ENCODE results near the gene SLC35F3. TPM values are rescaled to one million over a fixed set of nuclear protein-coding genes. Genes with fewer than 3 reads are reported as not detected.

The SLC35F3 gene
- total RNA-seq, 1 donor: not detected

DNA sequence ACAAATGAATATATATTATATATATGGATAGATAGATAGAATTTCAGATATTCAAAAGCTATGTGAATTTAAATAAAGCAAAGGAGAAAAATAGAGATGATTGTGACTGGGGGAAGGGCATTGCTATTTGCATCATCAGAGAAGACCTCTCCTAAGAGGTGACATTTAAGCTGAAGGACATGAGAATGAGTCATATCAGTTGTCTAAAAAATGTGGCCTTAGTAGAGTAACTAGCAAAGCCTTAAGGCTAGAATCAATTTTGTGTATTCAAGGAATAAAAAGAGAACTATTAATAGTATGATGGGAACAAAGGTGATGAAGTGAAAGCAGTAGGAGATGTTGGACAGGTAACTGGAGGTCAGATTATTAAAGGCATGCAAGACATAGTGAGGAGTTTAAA lies 34.8 kb upstream of the SLC35F3 start:
- H4K20me1 ChIP-seq (ENCODE audit: insufficient read depth, low read length): no peaks in the 10 kb centered on the region
- no peaks in the 10 kb centered on the region for H3K9me3 ChIP-seq (ENCODE audit: low read depth, low read length)
- no peak for TF ChIP-seq CTCF (IDR thresholded peaks at IDR 0.05; ENCODE audit: extremely low read depth, low read depth, low read length)
- H2AFZ ChIP-seq (ENCODE audit: low read length): no peak overlapping the region
- no peaks in the 10 kb centered on the region for H3K36me3 ChIP-seq (ENCODE audit: insufficient read depth, low read length)
- no peak overlapping the region for H3K4me3 ChIP-seq (ENCODE audit: insufficient read depth, low read length)
- H3K27me3 ChIP-seq (ENCODE audit: insufficient read depth, low read length): no peaks in the 10 kb centered on the region
- no peak overlapping the region for H3K27ac ChIP-seq (ENCODE audit: low read depth, low read length)
- H3K4me1 ChIP-seq (ENCODE audit: insufficient read depth, low read length): no peaks in the 10 kb centered on the region
- no peak overlapping the region for H3K4me2 ChIP-seq (ENCODE audit: insufficient read depth, low read length)
- H3K79me2 ChIP-seq (ENCODE audit: insufficient read depth, low read length): no peaks in the 10 kb centered on the region
- DNase-seq (ENCODE audit: insufficient read length, low spot score, missing footprints): no peak

DNA sequence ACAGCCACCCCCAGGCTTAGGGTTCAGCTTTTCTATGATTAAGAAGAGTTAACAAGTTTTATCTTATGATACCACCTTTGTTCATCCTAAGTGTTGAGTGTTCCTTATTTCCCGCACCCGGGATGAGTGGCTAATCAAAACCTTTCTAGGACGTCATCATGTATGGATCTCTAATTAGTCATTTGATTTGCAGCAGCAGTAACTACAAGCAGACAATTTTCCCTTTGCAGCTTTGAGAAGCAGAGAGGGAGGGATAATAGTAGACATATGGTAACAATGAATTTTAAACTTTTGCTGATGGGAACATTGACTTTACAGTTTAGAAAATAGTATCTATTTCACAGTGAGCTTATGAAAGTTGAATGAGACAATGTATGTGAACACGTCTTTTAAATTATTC lies 30.8 kb upstream of the SLC35F3 start:
- Histone ChIP-seq H3K27ac (ENCODE audit: low read depth, low read length) (no peak overlapping the region), H3K79me2 (ENCODE audit: insufficient read depth, low read length) (no peaks in the 10 kb centered on the region), H4K20me1 (ENCODE audit: insufficient read depth, low read length) (no peaks in the 10 kb centered on the region)

GRCh38 chr1:233879841-233880240 lies 24.6 kb upstream of the SLC35F3 start:
- Histone ChIP-seq H2AFZ (ENCODE audit: low read length) (no peak overlapping the region), H3K4me2 (ENCODE audit: insufficient read depth, low read length) (no peak overlapping the region), H3K4me3 (ENCODE audit: insufficient read depth, low read length) (no peak overlapping the region), H3K79me2 (ENCODE audit: insufficient read depth, low read length) (no peaks in the 10 kb centered on the region), H3K27ac (ENCODE audit: low read depth, low read length) (no peak overlapping the region), H3K36me3 (ENCODE audit: insufficient read depth, low read length) (no peaks in the 10 kb centered on the region), H3K9me3 (ENCODE audit: low read depth, low read length) (peaks cover 4% of the 10 kb centered on the region), H3K4me1 (ENCODE audit: insufficient read depth, low read length) (no peaks in the 10 kb centered on the region), H3K27me3 (ENCODE audit: insufficient read depth, low read length) (no peaks in the 10 kb centered on the region), H4K20me1 (ENCODE audit: insufficient read depth, low read length) (no peaks in the 10 kb centered on the region)
- TF ChIP-seq CTCF (IDR thresholded peaks at IDR 0.05; ENCODE audit: extremely low read depth, low read depth, low read length): no peak
- no peak for DNase-seq (ENCODE audit: insufficient read length, low spot score, missing footprints)

More for the DNA sequence above, 30.8 kb upstream of the SLC35F3 start:
- H3K4me3 ChIP-seq (ENCODE audit: insufficient read depth, low read length): no peak overlapping the region
- no peak for DNase-seq (ENCODE audit: insufficient read length, low spot score, missing footprints)
- H3K27me3 ChIP-seq (ENCODE audit: insufficient read depth, low read length): no peaks in the 10 kb centered on the region
- H3K4me2 ChIP-seq (ENCODE audit: insufficient read depth, low read length): no peak overlapping the region
- peaks cover under 1% of the 10 kb centered on the region for H3K9me3 ChIP-seq (ENCODE audit: low read depth, low read length)
- no peaks in the 10 kb centered on the region for H3K4me1 ChIP-seq (ENCODE audit: insufficient read depth, low read length)
- no peaks in the 10 kb centered on the region for H3K36me3 ChIP-seq (ENCODE audit: insufficient read depth, low read length)
- no peak overlapping the region for H2AFZ ChIP-seq (ENCODE audit: low read length)
- TF ChIP-seq CTCF (IDR thresholded peaks at IDR 0.05; ENCODE audit: extremely low read depth, low read depth, low read length): no peak

GRCh38 chr1:233883671-233884070 lies 20.8 kb upstream of the SLC35F3 start:
- no peaks in the 10 kb centered on the region for H3K79me2 ChIP-seq (ENCODE audit: insufficient read depth, low read length)
- H3K4me2 ChIP-seq (ENCODE audit: insufficient read depth, low read length): no peak overlapping the region
- H3K9me3 ChIP-seq (ENCODE audit: low read depth, low read length): peaks cover 4% of the 10 kb centered on the region
- no peak overlapping the region for H2AFZ ChIP-seq (ENCODE audit: low read length)
- H3K27ac ChIP-seq (ENCODE audit: low read depth, low read length): no peak overlapping the region
- TF ChIP-seq CTCF (IDR thresholded peaks at IDR 0.05; ENCODE audit: extremely low read depth, low read depth, low read length): no peak
- H3K4me1 ChIP-seq (ENCODE audit: insufficient read depth, low read length): no peaks in the 10 kb centered on the region
- H4K20me1 ChIP-seq (ENCODE audit: insufficient read depth, low read length): no peaks in the 10 kb centered on the region
- H3K4me3 ChIP-seq (ENCODE audit: insufficient read depth, low read length): no peak overlapping the region
- no peak for DNase-seq (ENCODE audit: insufficient read length, low spot score, missing footprints)
- H3K27me3 ChIP-seq (ENCODE audit: insufficient read depth, low read length): no peaks in the 10 kb centered on the region
- H3K36me3 ChIP-seq (ENCODE audit: insufficient read depth, low read length): no peaks in the 10 kb centered on the region
